Sigmoid colon (tissue), 7 donors: Measurements from ENCODE around the gene TNK2. TPM values are rescaled to one million over a fixed set of nuclear protein-coding genes. Genes with fewer than 3 reads are reported as not detected.

Experiments used
- DNase-seq: peaks from one replicate; pipeline ENCODE4 v3.0.0-alpha.2; 2019
- H3K27ac ChIP-seq, 4 donors: fragments of 200-600 bp; sonication (generic); one replicate each; pipeline ENCODE4 v1.5.1; 2016 to 2019; ENCODE audit warnings: mild to moderate bottlenecking in 1 of 4
- H3K27me3 ChIP-seq, 3 donors: fragments of 200-600 bp; sonication (generic); one replicate each; pipeline ENCODE4 v1.5.1; 2019; ENCODE audit warnings: mild to moderate bottlenecking in 1 of 3
- H3K36me3 ChIP-seq, 4 donors: fragments of 200-600 bp; sonication (generic); one replicate each; pipeline ENCODE4 v1.5.1; 2016 to 2019
- H3K4me1 ChIP-seq, 4 donors: fragments of 200-600 bp; sonication (generic); one replicate each; pipeline ENCODE4 v1.5.1; 2017 to 2019
- H3K4me3 ChIP-seq, 4 donors: fragments of 200-600 bp; sonication (generic); one replicate each; pipeline ENCODE4 v1.5.1; 2017 to 2019; ENCODE audit warnings: mild to moderate bottlenecking in 2 of 4, moderate library complexity in 1 of 4
- H3K9me3 ChIP-seq, 4 donors: fragments of 200-600 bp in 3 of 4; sonication (generic) in 3 of 4; one replicate each; pipeline versions ENCODE4 v1.5.1 to v1.6.1; 2013 to 2019
- CTCF ChIP-seq, 4 experiments: fragments of 450-650 bp in 3 of 4; fragments of 200-600 bp in 1 of 4; IDR thresholded peaks; one replicate each; pipeline ENCODE4 v1.5.1; 2016 to 2019; ENCODE audit warnings: antibody characterized with exemption in 4 of 4, mild to moderate bottlenecking in 3 of 4, moderate library complexity in 2 of 4
- EP300 ChIP-seq, 4 donors: sonication (generic); formaldehyde crosslinking; IDR thresholded peaks; one replicate each; pipeline ENCODE4 v1.6.1; 2017; ENCODE audit warnings: antibody characterized with exemption in 4 of 4
- POLR2A ChIP-seq, 2 donors: fragments of 450-650 bp; IDR thresholded peaks; one replicate each; pipeline ENCODE4 v1.6.1; 2016; ENCODE audit warnings: antibody characterized with exemption in 2 of 2, mild to moderate bottlenecking in 2 of 2, moderate library complexity in 2 of 2
- POLR2AphosphoS5 ChIP-seq, 4 donors: sonication (generic); formaldehyde crosslinking; IDR thresholded peaks; one replicate each; pipeline ENCODE4 v1.6.1; 2017; ENCODE audit warnings: antibody characterized with exemption in 4 of 4
- WGBS, 2 donors: extraction: QIAGEN DNeasy Blood & Tissue Kit; methylation state at CpG; one replicate each; pipeline ENCODE4 v1.1.7; 2013; 5-methylcytosine and 5-hydroxymethylcytosine counted together
- intact Hi-C: fragments of 100-400 bp; cut with DNase I; formaldehyde crosslinking; loops from one replicate; pipeline ENCODE4 v1.15.1; 2023
- polyA plus RNA-seq, 3 donors: library from polyadenylated mRNA; stranded (reverse); fragments of 200-250 nt; gene quantifications; one replicate each; pipeline ENCODE4 v1.2.3, GENCODE V29; 2013
- total RNA-seq, 4 donors: library from RNA; depleted of rRNA; stranded (reverse); fragments of >200 nt; gene quantifications; one replicate each; pipeline ENCODE4 v1.1.0, GENCODE V29; 2016
- donor health status: healthy with polysubstance abuse.
- donor health status: Bipolar disorder and iron deficiency.
- donor health status: healthy.

TNK2 gene
- total and polyA plus RNA-seq, 7 donors = 8.4 to 44.0 (median 17.1) TPM

GRCh38 chr3:195911946-195912270, 3.6 kb upstream of the TNK2 start:
- intact Hi-C loops = loop anchor here (5.0 kb wide), 1 partner anchor 45 kb away; no protein-coding TSS in a partner anchor
- no peaks in the 10 kb centered on the region for H3K9me3 ChIP-seq
- peak; percentile 42 for DNase-seq
- H3K27me3 ChIP-seq = no peaks in the 10 kb centered on the region
- 73 to 79% methylated on average over 4 of the region's 4 CpGs for WGBS, 2 donors
- H3K4me3 ChIP-seq = no peak overlapping the region
- TF ChIP-seq POLR2A (IDR thresholded peaks at IDR 0.05) (no peak), EP300 (IDR thresholded peaks at IDR 0.05) (no peak), POLR2AphosphoS5 (IDR thresholded peaks at IDR 0.05) (no peak), CTCF (IDR thresholded peaks at IDR 0.05) (no peak)
- peaks cover 0 to 41% (median 40%) of the 10 kb centered on the region in 4 donors for H3K4me1 ChIP-seq
- no peaks in the 10 kb centered on the region for H3K36me3 ChIP-seq
- H3K27ac ChIP-seq = no peak overlapping the region

- peaks cover 0 to 48% (median 45%) of the 10 kb centered on the region in 4 donors for H3K4me1 ChIP-seq
- 67 to 88% methylated on average over 14 of the region's 14 CpGs for WGBS, 2 donors
These were observed 2.9 kb upstream of the TNK2 start for GRCh38 chr3:195911041-195911945.

GRCh38 chr3:195910499-195910845, 2.1 kb upstream of the TNK2 start:
- no peaks in the 10 kb centered on the region for H3K36me3 ChIP-seq
- no peaks in the 10 kb centered on the region for H3K9me3 ChIP-seq
- TF ChIP-seq EP300 (IDR thresholded peaks at IDR 0.05) = no peak
- TF ChIP-seq CTCF (IDR thresholded peaks at IDR 0.05) = no peak
- TF ChIP-seq POLR2A (IDR thresholded peaks at IDR 0.05) = no peak
- TF ChIP-seq POLR2AphosphoS5 (IDR thresholded peaks at IDR 0.05) = no peak
- H3K4me1 ChIP-seq = peaks cover 0 to 50% (median 46%) of the 10 kb centered on the region in 4 donors
- H3K4me3 ChIP-seq = peak overlapping the region in 2 of 4 donors; percentile 82 to 92
- no peaks in the 10 kb centered on the region for H3K27me3 ChIP-seq
- DNase-seq = peak; percentile 57
- intact Hi-C loops = loop anchor here (5.0 kb wide), 1 partner anchor 47 kb away; no protein-coding TSS in a partner anchor
- WGBS, 2 donors = 90 to 92% methylated on average over 8 of the region's 8 CpGs
- H3K27ac ChIP-seq = peak overlapping the region; percentile 78 to 81 (median 81)

More at GRCh38 chr3:195911041-195911945, 2.9 kb upstream of the TNK2 start:
- H3K27ac ChIP-seq = no peak overlapping the region
- DNase-seq = peak; percentile 26
- no peak for TF ChIP-seq CTCF (IDR thresholded peaks at IDR 0.05)
- no peak for TF ChIP-seq POLR2AphosphoS5 (IDR thresholded peaks at IDR 0.05)
- no peak for TF ChIP-seq EP300 (IDR thresholded peaks at IDR 0.05)
- no peak for TF ChIP-seq POLR2A (IDR thresholded peaks at IDR 0.05)
- H3K27me3 ChIP-seq = no peaks in the 10 kb centered on the region
- no peak overlapping the region for H3K4me3 ChIP-seq
- intact Hi-C loops = loop anchor here (5.0 kb wide), 1 partner anchor 46 kb away; no protein-coding TSS in a partner anchor
- H3K36me3 ChIP-seq = no peaks in the 10 kb centered on the region
- H3K9me3 ChIP-seq = no peaks in the 10 kb centered on the region

- intact Hi-C loops = loop anchor here (2.0 to 5.0 kb wide), 2 partner anchors 15 to 47 kb away; no protein-coding TSS in a partner anchor
- peak; percentile 94 for DNase-seq
- H3K27me3 ChIP-seq = no peaks in the 10 kb centered on the region
- H3K4me3 ChIP-seq = peak overlapping the region; percentile 22 to 92 (median 85)
- peaks cover 0 to 44% (median 41%) of the 10 kb centered on the region in 4 donors for H3K4me1 ChIP-seq
- H3K36me3 ChIP-seq = no peaks in the 10 kb centered on the region
- TF ChIP-seq POLR2A (IDR thresholded peaks at IDR 0.05) (peak in 1 of 2 donors; percentile 36), POLR2AphosphoS5 (IDR thresholded peaks at IDR 0.05) (peak; percentile 28 to 74 (median 66)), EP300 (IDR thresholded peaks at IDR 0.05) (no peak), CTCF (IDR thresholded peaks at IDR 0.05) (no peak)
- WGBS, 2 donors = 15% methylated on average over 68 of the region's 68 CpGs
- H3K9me3 ChIP-seq = no peaks in the 10 kb centered on the region
- peak overlapping the region; percentile 78 to 81 (median 81) for H3K27ac ChIP-seq
These were observed 1.5 kb upstream of the TNK2 start for GRCh38 chr3:195909644-195910498.
